Left lobe of liver (tissue), 2 donors: ENCODE results near the gene AP1B1. TPM values are rescaled to one million over a fixed set of nuclear protein-coding genes. Genes with fewer than 3 reads are reported as not detected.
"Not testable (repeated sequence)": the region's sequence is repeated elsewhere in the genome, so short reads cannot be mapped to it uniquely, and the experiment has no call there.

ENCODE experiments used
- ATAC-seq: fragments of 200-7000 bp; cut with Tn5 transposase; one replicate; pipeline ENCODE4 v1.9.1; 2020; ENCODE audit warnings: mild to moderate bottlenecking, moderate library complexity
- DNase-seq: peaks from one replicate; pipeline ENCODE4 v3.0.0-alpha.2; 2020; ENCODE audit warnings: low spot score
- total RNA-seq: library from RNA; stranded (reverse); gene quantifications from one replicate; pipeline ENCODE4 v1.2.1, GENCODE V29; 2021
- donor health status: DM: no; HTN: no; CAD: no; lungs with moderate emphysema.
- donor health status: DM: no; HTN: yes; CAD: no.

AP1B1 gene
- total RNA-seq, 1 donor from 2014 or later, result 37.9 TPM

GRCh38 chr22:29351891-29352290, 36.5 kb downstream of the AP1B1 start:
- ATAC-seq (no peak), DNase-seq (no peak)

- DNase-seq, result peak; percentile 86
Observed at GRCh38 chr22:29351042-29351441, 37.3 kb downstream of the AP1B1 start.

GRCh38 chr22:29348956-29349355, 39.4 kb downstream of the AP1B1 start:
- ATAC-seq (no peak), DNase-seq (no peak)

More at GRCh38 chr22:29351042-29351441, 37.3 kb downstream of the AP1B1 start:
- peak; percentile 79 for ATAC-seq

- ATAC-seq (no peak), DNase-seq (no peak)
Observed at GRCh38 chr22:29348041-29348440, 40.3 kb downstream of the AP1B1 start.

- DNase-seq (peak; percentile 87), ATAC-seq (peak; percentile 72)
Observed at GRCh38 chr22:29346659-29347058, 41.7 kb downstream of the AP1B1 start.

- ATAC-seq (peak; percentile 4), DNase-seq (no peak)
Observed at GRCh38 chr22:29345932-29346331, 42.4 kb downstream of the AP1B1 start.

- ATAC-seq, result peak; percentile 28
- DNase-seq, result not testable (repeated sequence)
Observed at GRCh38 chr22:29344889-29345288, 43.5 kb downstream of the AP1B1 start.

- DNase-seq, result peak; percentile 92
Observed at GRCh38 chr22:29344137-29344536, 44.2 kb downstream of the AP1B1 start.

GRCh38 chr22:29343313-29343805, 45.0 kb downstream of the AP1B1 start:
- no peak for DNase-seq
- ATAC-seq, result no peak

More at GRCh38 chr22:29344137-29344536, 44.2 kb downstream of the AP1B1 start:
- ATAC-seq, result peak; percentile 78

- ATAC-seq, result no peak
- DNase-seq, result no peak
Observed at GRCh38 chr22:29342577-29343312, 45.6 kb downstream of the AP1B1 start.

GRCh38 chr22:29342177-29342576, 46.2 kb downstream of the AP1B1 start:
- DNase-seq (no peak), ATAC-seq (no peak)

- DNase-seq (no peak), ATAC-seq (no peak)
Observed at GRCh38 chr22:29341849-29342127, 46.6 kb downstream of the AP1B1 start.

- no peak for ATAC-seq
Observed at GRCh38 chr22:29341056-29341848, 47.1 kb downstream of the AP1B1 start.

GRCh38 chr22:29340566-29340965, 47.8 kb downstream of the AP1B1 start:
- ATAC-seq (no peak), DNase-seq (no peak)

More at GRCh38 chr22:29341056-29341848, 47.1 kb downstream of the AP1B1 start:
- DNase-seq, result no peak

- DNase-seq, result no peak
- ATAC-seq, result no peak
Observed at GRCh38 chr22:29339381-29340235, 48.8 kb downstream of the AP1B1 start.

GRCh38 chr22:29338398-29338797, 50.0 kb downstream of the AP1B1 start:
- ATAC-seq (no peak), DNase-seq (no peak)

GRCh38 chr22:29337631-29338284, 50.6 kb downstream of the AP1B1 start:
- ATAC-seq (peak; percentile 2), DNase-seq (no peak)

- peak; percentile 83 for ATAC-seq
- DNase-seq, result peak; percentile 93
Observed at GRCh38 chr22:29336751-29337490, 51.4 kb downstream of the AP1B1 start.

GRCh38 chr22:29335656-29336055, 52.7 kb downstream of the AP1B1 start:
- no peak for DNase-seq
- ATAC-seq, result no peak
